AG04450 (cell line): ENCODE data around the gene MOSPD2. TPM values are rescaled to one million over a fixed set of nuclear protein-coding genes. Genes with fewer than 3 reads are reported as not detected.

Source experiments
- CTCF ChIA-PET: fragments of 300-600, 350-600 bp; formaldehyde crosslinking; extraction: SDS; loops from one replicate; lab custom pipeline; 2022; ENCODE audit warnings: antibody characterized with exemption, inconsistent platforms; lab: Charles Lee
- POLR2A ChIA-PET: fragments of 350-600 bp; formaldehyde crosslinking; extraction: SDS; loops from one replicate; lab custom pipeline; 2021; ENCODE audit warnings: antibody characterized with exemption, inconsistent platforms; lab: Yijun Ruan, JAX
- DNase-seq: peaks from one replicate; pipeline ENCODE4 v3.0.0-alpha.2; 2011; ENCODE audit warnings: low read depth, low spot score
- H3K27ac ChIP-seq: one replicate; pipeline ENCODE4 v1.5.1; 2012; ENCODE audit warnings: low read depth, low read length, control low read depth
- H3K27me3 ChIP-seq: one replicate; pipeline ENCODE4 v1.6.0; 2012; ENCODE audit warnings: low read length; ENCODE audit not compliant: control insufficient read depth, insufficient read depth
- H3K4me3 ChIP-seq: 2 replicates; pipeline ENCODE4 v1.5.1; 2011; ENCODE audit warnings: mild to moderate bottlenecking, low read depth, low read length, control low read depth
- H3K9me3 ChIP-seq: 2 replicates; pipeline ENCODE4 v1.5.1; 2012; ENCODE audit warnings: low read length; ENCODE audit not compliant: control insufficient read depth, insufficient read depth
- CTCF ChIP-seq: IDR thresholded peaks from 2 replicates; pipeline ENCODE4 v1.5.1; 2011; ENCODE audit warnings: low read depth, low read length, control low read depth, inconsistent platforms
- polyA plus RNA-seq: library from polyadenylated mRNA; depleted of rRNA; stranded (reverse); fragments of >200 nt; gene quantifications from 2 replicates; pipeline ENCODE4 v1.2.3, GENCODE V29; 2011

The MOSPD2 gene
- polyA plus RNA-seq, 1 experiment, result 36.1 TPM

GRCh38 chrX:14926471-14926870 lies 53.2 kb downstream of the MOSPD2 start:
- no peaks in the 10 kb centered on the region for H3K9me3 ChIP-seq
- H3K27me3 ChIP-seq, result no peaks in the 10 kb centered on the region
- CTCF ChIA-PET, result no interaction called here
- no peak overlapping the region for H3K4me3 ChIP-seq
- POLR2A ChIA-PET, result no interaction called here
- TF ChIP-seq CTCF, result no peak
- no peak overlapping the region for H3K27ac ChIP-seq
- no peak for DNase-seq

- DNase-seq, result no peak
- ChIA-PET CTCF (no interaction called here), POLR2A (no interaction called here)
- no peak for TF ChIP-seq CTCF
- Histone ChIP-seq H3K9me3 (no peaks in the 10 kb centered on the region), H3K4me3 (no peak overlapping the region), H3K27ac (no peak overlapping the region), H3K27me3 (no peaks in the 10 kb centered on the region)
These were observed 54.2 kb downstream of the MOSPD2 start for GRCh38 chrX:14927401-14927800.

DNA sequence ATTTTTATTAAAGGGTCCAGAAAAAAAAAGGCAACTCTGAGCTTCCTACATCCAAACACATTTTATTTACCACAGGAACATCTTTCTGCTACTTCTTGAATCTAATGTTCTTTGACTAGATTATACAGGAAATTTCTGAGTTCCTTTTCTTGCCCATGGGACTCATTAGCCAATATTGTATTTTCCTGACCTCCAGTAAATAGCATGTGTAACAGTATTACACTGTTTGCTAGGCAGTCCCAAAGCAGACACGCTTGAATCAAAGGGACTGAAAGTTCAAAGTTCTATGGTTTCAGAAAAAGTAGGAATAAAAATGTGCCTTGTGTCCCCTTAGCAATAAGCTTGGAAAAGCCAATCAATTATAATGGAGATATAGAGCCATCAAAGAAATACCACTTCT lies 57.4 kb downstream of the MOSPD2 start:
- H3K27me3 ChIP-seq, result no peaks in the 10 kb centered on the region
- CTCF ChIA-PET, result no interaction called here
- no peak for DNase-seq
- H3K27ac ChIP-seq, result no peak overlapping the region
- TF ChIP-seq CTCF, result no peak
- no peaks in the 10 kb centered on the region for H3K9me3 ChIP-seq
- no peak overlapping the region for H3K4me3 ChIP-seq
- POLR2A ChIA-PET, result no interaction called here

- Histone ChIP-seq H3K27ac (no peak overlapping the region), H3K4me3 (no peak overlapping the region), H3K27me3 (no peaks in the 10 kb centered on the region), H3K9me3 (no peaks in the 10 kb centered on the region)
- no peak for TF ChIP-seq CTCF
- CTCF ChIA-PET, result no interaction called here
- DNase-seq, result no peak
- POLR2A ChIA-PET, result no interaction called here
These were observed 58.9 kb downstream of the MOSPD2 start for GRCh38 chrX:14932136-14932535.

GRCh38 chrX:14934423-14934822 lies 61.2 kb downstream of the MOSPD2 start:
- Histone ChIP-seq H3K27ac (no peak overlapping the region), H3K27me3 (no peaks in the 10 kb centered on the region), H3K4me3 (no peak overlapping the region), H3K9me3 (no peaks in the 10 kb centered on the region)
- ChIA-PET CTCF (no interaction called here), POLR2A (no interaction called here)
- DNase-seq, result no peak
- no peak for TF ChIP-seq CTCF
